ENCODE measurements around the gene GPR141.

Gene GPR141, protein sequence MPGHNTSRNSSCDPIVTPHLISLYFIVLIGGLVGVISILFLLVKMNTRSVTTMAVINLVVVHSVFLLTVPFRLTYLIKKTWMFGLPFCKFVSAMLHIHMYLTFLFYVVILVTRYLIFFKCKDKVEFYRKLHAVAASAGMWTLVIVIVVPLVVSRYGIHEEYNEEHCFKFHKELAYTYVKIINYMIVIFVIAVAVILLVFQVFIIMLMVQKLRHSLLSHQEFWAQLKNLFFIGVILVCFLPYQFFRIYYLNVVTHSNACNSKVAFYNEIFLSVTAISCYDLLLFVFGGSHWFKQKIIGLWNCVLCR
- 4.7 to 61.9 (median 21.8) reads per million in 17 experiments for total RNA-seq

DNA sequence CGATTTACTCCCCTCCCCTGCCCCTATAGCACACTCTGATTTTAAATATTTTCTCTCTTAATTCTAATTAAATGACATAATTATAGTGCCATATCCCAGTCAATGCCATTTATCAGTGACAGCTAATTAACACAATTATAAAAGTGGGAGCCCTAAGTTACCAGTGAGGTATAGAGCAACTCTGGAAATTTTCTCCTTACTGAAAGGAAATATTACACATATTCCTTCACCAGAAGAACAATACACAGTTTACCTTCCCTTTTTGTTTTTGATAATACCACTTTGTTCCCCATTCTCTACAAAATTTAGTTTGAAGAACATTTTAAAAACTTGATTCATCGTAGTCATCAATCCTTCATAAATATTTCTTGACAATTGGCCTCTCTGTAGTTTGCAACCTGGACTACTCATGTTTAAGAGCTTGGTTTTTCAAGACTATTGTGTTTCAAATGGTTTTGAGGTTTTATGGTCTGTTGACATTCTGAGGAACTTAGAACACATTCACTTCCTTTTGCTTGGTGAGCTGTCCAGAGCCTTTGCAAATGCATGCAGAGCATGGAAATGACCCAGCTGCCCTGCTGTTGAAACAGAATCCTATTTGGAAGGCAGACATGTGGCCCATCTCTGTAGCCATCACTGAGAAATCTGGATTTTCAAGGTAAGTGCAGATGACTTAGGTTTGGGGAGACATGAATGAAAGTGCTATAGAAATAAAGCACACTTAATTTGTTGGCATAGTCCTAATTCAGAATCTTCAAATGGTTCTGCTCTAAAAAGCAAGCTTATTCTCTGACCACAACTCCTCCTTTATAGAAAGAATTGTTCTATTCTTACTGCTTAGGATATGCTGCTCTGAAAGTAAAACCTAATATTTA is at the start of gene GPR141:
Gene GPR141, plus strand, starts transcription at position 521 of the 875 bp plus-strand sequence. CDS start 56,628 bp downstream, outside the sequence.
- DNase-seq: peak; percentile 76 to 88 (median 82)

DNA sequence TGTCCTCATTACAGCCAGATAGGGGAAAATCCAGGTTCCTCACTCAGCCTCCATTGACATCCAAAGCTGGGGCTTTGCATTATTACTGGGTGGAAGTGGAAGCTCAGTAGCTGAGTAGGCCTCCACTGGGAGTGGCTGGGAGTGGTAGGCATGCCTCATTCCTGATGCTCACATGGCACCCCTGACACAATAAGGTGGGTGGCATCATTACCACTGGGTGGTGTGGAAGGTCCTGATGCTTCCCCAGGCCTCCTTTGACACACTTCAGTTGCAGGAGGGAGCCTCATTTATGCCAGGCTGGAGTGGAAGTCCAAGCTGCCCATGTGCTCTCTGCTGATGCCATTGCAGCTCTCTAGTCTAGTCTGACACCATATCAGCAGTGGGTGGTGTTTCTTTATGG is 48.2 kb upstream of the GPR141 start:
- DNase-seq: peak; percentile 55 to 89 (median 82)

DNA sequence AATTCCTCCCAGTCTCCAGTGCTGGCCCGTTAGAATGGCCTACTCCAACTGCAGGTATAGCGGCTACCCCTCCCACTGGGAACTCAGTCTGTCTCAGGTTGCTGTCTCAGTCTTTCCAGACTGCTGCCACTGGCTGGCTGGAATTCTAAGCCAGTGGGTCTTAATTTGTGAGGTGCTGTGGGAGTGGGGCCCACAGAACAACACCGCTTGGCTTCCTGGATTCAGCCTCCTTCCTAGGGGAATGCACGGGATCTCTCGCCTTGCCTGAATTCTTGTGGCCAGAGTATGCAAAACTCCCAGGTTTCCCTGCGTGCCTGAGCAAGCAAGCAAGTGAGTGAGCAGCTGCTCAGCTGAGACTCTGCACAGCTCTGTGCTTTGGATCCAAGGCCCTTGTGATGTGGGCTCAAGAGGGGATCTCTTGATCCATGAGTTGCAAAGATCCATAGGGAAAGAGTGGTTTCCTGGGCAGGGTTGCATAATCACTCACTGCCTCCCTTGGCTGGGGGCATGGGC is 41.5 kb upstream of the GPR141 start:
- no peak for DNase-seq

DNA sequence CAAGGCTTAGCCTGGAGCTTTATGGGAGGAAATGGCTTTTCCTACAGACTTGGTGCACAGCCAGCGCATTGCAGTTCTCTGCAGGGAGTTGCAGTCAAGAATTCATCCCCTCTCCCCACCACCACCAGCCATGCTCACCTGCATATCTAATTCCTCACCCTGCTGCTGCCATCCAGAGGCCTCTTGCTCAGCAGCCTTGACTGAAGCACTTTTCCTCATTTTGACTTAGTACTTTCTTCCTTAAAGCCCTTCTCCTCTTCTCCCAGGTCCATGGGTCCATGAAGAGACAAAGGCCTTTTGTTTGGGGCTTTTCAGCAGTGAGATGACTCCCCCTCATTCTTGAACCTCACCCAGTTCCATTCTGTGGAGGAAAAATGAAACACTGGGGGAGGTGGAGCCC is 39.7 kb upstream of the GPR141 start:
- DNase-seq: peak in 1 of 4 experiments; percentile 22

DNA sequence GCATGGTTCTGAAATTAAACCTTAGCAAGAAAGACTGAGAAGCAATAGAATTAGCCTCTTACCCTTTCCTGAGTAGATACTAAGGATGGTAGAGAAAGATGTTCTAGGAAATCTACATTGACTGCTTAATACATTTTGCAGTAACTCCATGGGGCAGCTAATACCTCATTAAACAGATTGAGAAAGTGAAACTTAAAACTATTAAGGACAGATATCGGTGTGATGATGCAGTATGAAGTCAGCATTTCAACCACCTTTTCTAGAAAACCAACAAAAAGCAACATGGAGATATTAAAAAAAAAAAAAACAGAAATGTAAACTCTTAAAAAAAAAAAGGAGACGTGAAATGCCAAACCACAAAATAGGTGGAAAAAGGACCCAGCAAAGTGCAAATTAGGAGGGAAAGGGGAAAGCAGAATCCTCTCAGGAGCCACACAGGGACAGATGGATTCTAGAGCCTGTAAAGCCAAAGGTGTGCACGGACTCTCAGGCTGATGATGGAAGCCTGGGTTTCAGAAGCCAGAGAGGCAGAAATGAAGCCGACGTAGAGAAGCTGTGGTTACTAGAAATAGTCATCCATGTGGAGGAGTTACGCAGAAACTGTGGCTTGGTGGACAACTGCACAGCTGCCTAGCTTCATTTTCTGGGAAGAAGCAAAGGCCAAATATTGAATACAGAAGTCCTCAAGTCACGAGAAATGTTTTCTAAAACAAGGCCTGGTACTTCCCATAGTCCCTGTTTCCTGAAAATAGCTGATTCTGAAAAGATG is 38.1 kb upstream of the GPR141 start:
- DNase-seq: peak; percentile 57 to 82 (median 74)

DNA sequence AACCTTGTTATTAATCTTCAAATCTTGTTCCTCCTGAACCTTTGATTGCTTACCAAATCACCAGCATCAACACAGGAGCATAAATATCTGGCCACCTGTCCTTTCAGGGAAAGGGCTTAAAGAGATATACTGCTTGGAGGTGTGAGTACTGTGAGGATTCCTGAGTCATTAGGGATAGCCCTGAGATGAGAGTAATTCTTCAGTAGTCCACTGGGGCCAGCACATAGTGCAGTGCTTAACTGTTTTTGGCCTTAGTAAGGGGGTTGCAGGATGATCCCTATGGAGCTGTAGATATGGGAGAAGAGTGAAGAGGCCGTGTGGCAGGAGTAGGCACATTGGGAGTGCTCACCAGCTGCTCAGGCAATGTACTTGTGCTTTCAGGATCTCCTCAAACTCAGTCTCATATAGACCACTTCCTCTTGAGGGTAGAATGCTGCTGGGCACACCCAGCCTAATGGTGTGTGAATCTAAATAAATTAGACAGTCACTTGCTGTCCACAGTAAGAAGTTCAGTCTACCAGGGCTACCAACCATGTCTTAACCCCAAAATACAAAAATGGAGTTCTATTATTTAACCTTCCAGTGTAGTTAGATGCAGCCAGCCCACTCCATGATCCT is 26.5 kb upstream of the GPR141 start:
- DNase-seq: peak in 2 of 4 experiments; percentile 17 to 45

DNA sequence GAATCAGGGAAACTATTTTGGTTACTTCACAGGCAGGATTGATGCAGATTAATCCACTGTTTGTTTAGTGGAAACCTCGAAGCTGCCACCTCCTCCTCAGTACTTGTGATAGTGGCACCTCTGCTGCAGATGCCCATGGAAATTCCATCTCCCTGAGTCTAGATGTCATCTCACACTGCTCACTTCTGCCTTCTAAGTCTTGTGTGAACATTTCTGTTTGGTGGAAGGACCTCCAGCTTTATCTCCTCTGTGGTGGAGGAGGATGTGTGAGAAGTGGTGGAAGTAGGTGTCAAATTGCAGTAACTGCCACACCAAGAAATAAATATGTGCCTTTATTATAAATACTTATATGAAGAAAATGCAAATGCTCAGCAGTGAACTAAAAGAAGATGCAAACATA is 25.8 kb upstream of the GPR141 start:
- no peak for DNase-seq

DNA sequence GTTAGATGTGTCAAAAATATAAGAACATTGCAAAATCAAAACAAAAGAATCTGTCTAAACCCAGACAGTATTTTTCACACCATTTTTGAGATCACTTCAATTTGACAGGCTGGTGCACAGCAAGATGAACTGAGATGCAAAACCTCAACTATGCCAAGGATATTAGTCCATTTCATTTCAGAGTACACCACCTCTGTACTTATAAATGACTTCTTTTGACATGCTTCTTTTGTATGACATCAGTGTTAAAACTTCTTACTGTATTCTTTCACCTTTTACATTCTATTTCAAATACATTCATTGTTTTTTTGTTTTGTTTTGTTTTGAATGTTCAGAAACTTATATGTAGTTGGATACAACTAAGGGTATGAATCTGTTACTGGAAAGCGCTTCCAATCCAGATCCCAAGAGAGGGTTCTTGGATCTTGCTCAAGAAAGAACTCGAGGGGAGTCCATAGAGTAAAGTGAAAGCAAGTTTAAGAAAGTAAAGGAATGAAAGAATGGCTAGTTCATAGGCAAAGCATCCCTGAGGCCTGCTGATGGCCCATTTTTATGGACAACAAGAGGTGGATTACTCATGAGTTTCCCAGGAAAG is 23.5 kb upstream of the GPR141 start:
- no peak for DNase-seq

DNA sequence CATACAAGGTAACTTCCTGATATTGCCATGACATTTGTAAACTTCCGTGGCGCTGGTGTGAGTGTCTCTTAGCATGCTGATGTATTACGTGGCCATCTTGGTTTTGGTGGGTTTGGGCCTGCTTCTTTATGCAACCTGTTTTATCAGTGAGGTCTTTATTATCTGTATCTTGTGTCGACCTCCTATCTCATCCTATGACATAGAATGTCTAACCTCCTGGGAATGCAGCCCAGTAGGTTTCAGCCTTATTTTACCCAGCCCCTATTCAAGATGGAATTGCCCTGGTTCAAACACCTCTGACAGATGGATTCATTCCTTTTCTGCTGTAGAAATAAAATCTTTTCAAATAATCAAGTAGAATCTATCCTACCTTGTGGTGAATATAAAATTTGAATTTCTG is 23.0 kb upstream of the GPR141 start:
- DNase-seq: no peak

DNA sequence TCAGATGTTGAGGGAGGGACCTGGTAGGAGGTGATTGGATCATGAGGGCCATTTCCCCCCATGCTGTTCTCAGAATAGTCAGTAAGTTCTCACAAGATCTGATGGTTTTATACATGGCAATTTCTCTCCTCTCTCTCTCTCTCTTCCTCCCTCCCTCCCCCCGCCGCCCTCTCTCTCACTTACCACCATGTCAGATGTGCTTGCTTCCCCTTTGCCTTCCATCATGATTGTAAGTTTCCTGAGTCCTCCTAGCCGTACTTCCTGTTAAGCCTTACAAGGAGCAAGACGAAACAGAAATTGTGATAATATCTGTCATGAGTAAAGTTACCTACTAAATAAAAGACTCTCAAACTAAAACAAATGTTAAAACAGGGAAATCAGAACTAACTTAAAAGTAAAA is 19.9 kb upstream of the GPR141 start:
- peak; percentile 73 to 89 (median 80) for DNase-seq

DNA sequence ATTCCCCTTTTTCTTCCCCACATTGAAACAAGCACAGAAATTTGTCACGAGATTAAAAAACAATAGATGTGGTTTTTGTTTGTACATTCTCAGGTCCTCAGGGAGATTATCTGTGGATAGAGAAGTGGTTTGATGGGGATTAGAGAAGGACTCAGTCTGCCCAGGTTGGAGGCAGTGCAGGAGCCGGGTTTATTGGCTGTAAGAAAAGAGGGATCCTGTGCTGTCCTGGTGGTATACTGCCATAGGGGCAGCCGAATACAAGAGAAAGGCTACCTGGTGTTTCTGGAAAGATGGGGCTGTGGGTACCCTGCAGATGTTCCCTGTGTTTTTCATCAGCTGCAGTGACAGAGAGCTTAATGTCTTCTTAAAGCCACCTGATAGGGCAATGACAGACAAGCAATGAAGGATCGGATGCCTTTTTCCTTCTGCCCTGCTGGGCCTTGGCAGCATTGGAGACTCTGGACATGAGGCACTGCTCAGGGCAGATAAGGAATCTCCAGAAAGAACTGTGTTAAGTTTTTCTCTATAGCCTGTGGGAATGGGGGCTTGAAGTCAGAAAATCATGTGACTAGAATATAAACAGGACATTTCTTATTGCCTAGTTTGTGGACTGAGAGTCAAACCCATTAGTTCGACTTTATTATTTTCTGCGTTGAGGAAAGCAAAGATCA is 18.1 kb upstream of the GPR141 start:
- DNase-seq: no peak

DNA sequence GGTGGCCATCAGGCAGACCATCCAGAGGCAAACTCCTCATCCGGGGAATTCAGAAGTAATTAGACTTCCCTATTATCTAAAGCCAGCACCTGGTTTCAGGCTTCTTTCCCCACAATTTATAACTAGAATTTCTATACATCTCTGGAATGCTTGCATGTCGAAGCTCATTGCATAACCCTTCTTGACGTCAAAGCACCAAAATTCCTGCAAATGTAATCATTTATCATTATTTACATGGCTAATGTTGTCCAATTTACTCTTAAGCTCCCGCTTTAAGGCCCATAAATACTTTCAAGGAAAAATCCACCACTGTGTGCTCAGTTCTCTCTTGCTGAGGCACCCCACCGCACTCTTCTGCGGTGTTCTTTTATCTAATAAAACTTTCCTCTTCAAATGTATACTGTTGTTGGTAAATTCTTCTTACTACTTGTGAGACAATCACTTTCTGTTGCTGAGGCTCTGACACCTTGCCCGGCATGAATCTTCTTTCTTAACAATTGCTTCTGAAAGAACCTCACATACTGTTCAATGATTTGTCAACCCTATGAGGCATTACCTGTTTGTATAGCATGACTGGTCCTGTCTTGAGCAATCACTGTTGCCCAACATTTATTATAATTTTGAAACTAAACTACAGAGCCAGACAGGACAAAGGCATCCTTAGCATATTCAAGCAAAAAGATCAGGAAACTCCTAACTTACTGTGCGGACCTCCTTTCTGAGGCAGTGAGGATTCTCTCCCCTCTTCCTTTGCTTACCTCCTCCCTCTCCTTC is 17.4 kb upstream of the GPR141 start:
- peak; percentile 42 to 79 (median 64) for DNase-seq

DNA sequence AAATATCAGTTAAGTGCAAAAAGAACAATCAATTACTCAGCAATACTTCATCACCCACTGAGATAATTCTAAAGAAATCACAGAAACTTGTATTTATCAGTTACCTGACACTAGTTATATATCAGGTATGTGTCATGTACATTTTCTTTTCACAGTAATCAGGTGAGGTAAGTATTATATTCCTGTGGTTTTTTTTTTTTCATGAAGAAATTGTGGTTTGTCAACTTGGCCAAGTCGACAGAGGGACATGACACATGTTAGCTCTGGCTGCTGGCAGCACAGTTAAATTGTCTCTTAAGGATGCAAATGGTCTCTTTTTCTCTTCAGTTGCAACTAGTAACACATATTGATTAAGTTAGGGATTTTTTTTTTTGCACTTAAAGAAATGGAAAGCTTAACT is 13.7 kb upstream of the GPR141 start:
- no peak for DNase-seq

DNA sequence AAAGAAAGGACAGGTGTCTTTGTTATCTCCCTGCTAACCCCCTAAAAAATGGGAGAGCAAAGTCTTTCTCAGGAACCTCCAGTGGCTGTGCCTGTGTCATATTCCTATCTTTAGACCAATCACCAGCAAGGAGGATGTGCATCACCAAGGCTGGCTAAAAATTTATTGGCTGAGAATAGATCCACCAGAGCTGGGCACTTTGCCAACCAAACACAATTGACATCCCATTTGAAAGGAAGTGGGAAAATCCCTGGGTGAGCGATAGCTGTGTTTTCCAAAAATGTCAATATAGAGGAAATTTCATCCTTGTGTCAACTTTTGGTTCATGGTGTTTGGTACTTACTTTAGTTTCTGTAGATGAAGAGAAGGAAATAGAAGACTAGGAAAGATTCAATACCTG is 13.1 kb upstream of the GPR141 start:
- DNase-seq: no peak

DNA sequence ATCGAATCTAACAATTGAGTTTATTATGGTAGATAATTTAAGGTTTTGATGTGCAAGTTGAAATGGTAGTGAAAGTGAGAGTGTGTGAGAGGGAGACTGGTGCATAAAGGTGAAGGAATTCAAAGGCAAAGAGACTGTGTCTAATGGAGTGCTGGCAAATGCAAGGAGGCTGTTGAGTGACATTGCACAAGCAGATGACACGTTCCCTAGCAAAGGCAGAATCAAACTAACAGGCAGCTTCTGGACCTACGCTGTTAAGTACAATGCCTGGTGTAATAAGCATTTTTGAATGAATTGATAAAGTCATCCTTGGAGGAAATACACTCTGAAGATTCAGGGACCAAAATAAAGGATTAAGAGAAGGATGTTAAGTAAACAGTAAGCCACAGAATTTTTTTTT is 11.7 kb upstream of the GPR141 start:
- DNase-seq: peak in 3 of 4 experiments; percentile 45 to 56 (median 50)

DNA sequence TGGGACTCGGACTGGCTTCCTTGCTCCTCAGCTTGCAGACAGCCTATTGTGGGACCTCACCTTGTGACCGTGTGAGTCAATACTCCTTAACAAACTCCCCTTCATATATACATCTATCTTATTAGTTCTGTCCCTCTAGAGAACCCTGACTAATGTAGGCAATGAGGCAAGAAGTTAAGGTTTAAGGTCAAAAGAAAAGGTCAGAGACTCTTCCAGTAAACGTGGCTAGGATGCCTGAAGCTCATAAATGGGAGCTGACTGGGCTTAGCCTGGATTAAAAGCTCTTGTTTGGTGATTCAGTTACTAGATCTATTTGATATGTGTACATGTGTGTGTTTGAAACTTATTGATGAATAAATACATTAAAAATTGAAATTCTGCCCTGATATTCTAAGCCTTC is 10.6 kb upstream of the GPR141 start:
- peak in 2 of 4 experiments; percentile 37 to 43 for DNase-seq

DNA sequence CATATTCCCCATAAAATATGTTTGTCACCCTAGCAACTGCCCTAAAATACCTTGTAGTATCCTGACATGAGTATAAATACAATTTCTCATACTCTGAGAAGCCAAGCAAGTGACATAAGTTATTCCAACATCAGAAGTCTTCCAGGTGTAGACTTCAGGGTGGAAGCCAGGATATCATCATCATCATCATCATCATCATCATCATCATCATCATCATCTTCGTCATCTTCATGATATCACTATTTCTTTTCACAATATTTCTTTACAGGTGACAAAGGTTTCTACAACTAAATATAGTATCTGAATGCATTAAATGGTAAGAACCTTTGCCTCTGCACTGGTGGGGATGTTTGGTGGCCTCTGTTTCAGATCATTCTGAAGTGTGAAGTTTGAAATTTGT is 10.0 kb upstream of the GPR141 start:
- no peak for DNase-seq

DNA sequence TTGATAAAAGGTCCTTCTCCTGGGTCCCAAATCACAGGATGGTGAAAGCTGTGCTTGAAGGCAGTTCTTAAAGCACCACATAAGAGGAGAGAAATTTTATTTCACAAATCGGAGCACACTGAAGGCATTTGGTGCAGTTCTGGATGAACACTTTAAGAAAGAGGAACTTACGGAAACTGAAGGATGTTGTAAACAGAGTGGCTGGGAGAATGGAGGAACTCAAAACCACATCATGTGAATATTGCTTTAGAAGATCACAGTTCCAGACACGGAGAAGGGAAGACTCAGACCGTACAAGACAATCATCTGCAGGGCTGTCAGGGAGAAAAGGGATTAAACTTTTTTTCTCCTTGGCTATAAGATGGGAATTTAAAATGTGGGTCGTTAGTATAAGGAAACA is 9.0 kb upstream of the GPR141 start:
- peak; percentile 65 to 91 (median 81) for DNase-seq

DNA sequence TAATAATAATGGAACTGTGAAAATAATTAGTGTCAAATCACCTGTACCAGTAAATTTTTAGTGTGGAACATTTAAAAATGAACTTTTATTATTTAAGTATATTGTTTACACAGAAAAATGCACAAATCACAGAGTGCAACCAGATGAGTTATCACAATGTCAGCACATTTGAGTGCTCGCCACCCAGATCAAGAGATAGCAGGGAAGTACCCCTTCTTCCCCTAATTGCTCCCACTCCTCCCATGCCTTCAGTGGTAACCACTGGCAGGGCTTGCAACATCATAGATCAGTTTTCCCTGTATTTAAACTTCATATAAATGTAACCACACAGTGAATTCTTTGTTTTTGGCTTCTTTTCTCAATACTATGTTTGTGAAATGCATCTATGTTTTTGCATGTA is 7.8 kb upstream of the GPR141 start:
- peak; percentile 42 to 76 (median 75) for DNase-seq

DNA sequence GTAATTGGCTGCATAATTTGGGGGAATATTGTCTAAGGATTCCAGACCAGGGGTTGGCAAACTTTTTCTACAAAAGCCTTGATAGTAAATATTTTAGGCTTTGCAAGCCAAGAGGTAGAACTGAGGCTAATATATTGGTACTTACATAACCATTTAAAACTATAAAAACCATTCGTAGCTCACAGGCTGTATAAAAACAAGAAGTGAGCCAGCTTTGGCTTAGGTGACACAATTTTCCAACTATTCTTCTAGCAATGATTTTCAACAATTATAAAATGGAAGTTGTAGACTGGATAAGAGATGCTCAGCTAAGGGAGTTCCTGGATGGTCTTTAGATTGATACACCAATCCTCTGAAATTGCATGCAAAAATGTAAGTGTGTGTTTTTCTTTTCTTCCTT is 1.4 kb downstream of the GPR141 start:
- peak in 2 of 4 experiments; percentile 29 to 40 for DNase-seq
